ENCODE data around the gene PHETA1.

- TF ChIP-seq, protein P1, sequence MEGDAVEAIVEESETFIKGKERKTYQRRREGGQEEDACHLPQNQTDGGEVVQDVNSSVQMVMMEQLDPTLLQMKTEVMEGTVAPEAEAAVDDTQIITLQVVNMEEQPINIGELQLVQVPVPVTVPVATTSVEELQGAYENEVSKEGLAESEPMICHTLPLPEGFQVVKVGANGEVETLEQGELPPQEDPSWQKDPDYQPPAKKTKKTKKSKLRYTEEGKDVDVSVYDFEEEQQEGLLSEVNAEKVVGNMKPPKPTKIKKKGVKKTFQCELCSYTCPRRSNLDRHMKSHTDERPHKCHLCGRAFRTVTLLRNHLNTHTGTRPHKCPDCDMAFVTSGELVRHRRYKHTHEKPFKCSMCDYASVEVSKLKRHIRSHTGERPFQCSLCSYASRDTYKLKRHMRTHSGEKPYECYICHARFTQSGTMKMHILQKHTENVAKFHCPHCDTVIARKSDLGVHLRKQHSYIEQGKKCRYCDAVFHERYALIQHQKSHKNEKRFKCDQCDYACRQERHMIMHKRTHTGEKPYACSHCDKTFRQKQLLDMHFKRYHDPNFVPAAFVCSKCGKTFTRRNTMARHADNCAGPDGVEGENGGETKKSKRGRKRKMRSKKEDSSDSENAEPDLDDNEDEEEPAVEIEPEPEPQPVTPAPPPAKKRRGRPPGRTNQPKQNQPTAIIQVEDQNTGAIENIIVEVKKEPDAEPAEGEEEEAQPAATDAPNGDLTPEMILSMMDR (IDR thresholded peaks at IDR 0.05; ENCODE audit: low read depth, low read length, poor library complexity, severe bottlenecking) = no peak
- no peak for TF ChIP-seq EZH2phosphoT487 (IDR thresholded peaks at IDR 0.05; ENCODE audit: borderline replicate concordance, low read length)
Observed at GRCh38 chr12:111319600-111320257, 49.2 kb downstream of the PHETA1 start.
